ENCODE measurements around the gene ADGRA1. TPM values are rescaled to one million over a fixed set of nuclear protein-coding genes. Genes with fewer than 3 reads are reported as not detected.

The ADGRA1 gene
- total RNA-seq, 2 experiments from 2014 or later, result not detected

- Mint-ChIP-seq H3K4me3 (no peak overlapping the region), H3K27me3 (peaks cover 19% of the 10 kb centered on the region), H3K9me3 (no peaks in the 10 kb centered on the region), H3K36me3 (no peaks in the 10 kb centered on the region), H3K4me1 (ENCODE audit: low read depth) (peaks cover 11% of the 10 kb centered on the region), H3K27ac (no peak overlapping the region)
- intact Hi-C loops (cut with micrococcal nuclease), result no loop called here
- DNase-seq, result no peak
- ChIA-PET POLR2A (no interaction called here), CTCF (no interaction called here)
Measured at GRCh38 chr10:133126431-133127290, 38.9 kb downstream of the ADGRA1 start.

- ChIA-PET POLR2A (no interaction called here), CTCF (interaction anchor here (0.9 kb wide), 1 partner anchor 190 kb away, joined by 3 read pairs; no protein-coding TSS in a partner anchor)
- Mint-ChIP-seq H3K36me3 (no peaks in the 10 kb centered on the region), H3K4me3 (no peak overlapping the region), H3K4me1 (ENCODE audit: low read depth) (peaks cover 11% of the 10 kb centered on the region), H3K27ac (no peak overlapping the region), H3K9me3 (no peaks in the 10 kb centered on the region), H3K27me3 (peaks cover 19% of the 10 kb centered on the region)
- peak; percentile 65 for DNase-seq
- intact Hi-C loops (cut with micrococcal nuclease), result no loop called here
Measured at GRCh38 chr10:133127291-133128125, 39.8 kb downstream of the ADGRA1 start.

GRCh38 chr10:133128126-133129070 lies 40.7 kb downstream of the ADGRA1 start:
- ChIA-PET POLR2A (no interaction called here), CTCF (interaction anchor here (0.9 kb wide), 1 partner anchor 191 kb away, joined by 3 read pairs; no protein-coding TSS in a partner anchor)
- Mint-ChIP-seq H3K4me3 (no peak overlapping the region), H3K27ac (no peak overlapping the region), H3K4me1 (ENCODE audit: low read depth) (peaks cover 4% of the 10 kb centered on the region), H3K27me3 (peaks cover 14% of the 10 kb centered on the region), H3K9me3 (no peaks in the 10 kb centered on the region), H3K36me3 (no peaks in the 10 kb centered on the region)
- intact Hi-C loops (cut with micrococcal nuclease), result no loop called here
- no peak for DNase-seq

GRCh38 chr10:133129071-133129858 lies 41.5 kb downstream of the ADGRA1 start:
- CTCF ChIA-PET, result no interaction called here

GRCh38 chr10:133129859-133130495 lies 42.3 kb downstream of the ADGRA1 start:
- CTCF ChIA-PET, result no interaction called here
- Mint-ChIP-seq H3K36me3 (no peaks in the 10 kb centered on the region), H3K27me3 (peaks cover 9% of the 10 kb centered on the region), H3K4me3 (no peak overlapping the region), H3K27ac (no peak overlapping the region), H3K9me3 (no peaks in the 10 kb centered on the region), H3K4me1 (ENCODE audit: low read depth) (peaks cover 2% of the 10 kb centered on the region)
- POLR2A ChIA-PET, result no interaction called here
- intact Hi-C loops (cut with micrococcal nuclease), result no loop called here
- peak; percentile 2 for DNase-seq

More at GRCh38 chr10:133129071-133129858, 41.5 kb downstream of the ADGRA1 start:
- H3K4me3 Mint-ChIP-seq, result no peak overlapping the region
- DNase-seq, result no peak
- no peaks in the 10 kb centered on the region for H3K9me3 Mint-ChIP-seq
- intact Hi-C loops (cut with micrococcal nuclease), result no loop called here
- no peak overlapping the region for H3K27ac Mint-ChIP-seq
- peaks cover 4% of the 10 kb centered on the region for H3K4me1 Mint-ChIP-seq (ENCODE audit: low read depth)
- POLR2A ChIA-PET, result no interaction called here
- peaks cover 11% of the 10 kb centered on the region for H3K27me3 Mint-ChIP-seq
- H3K36me3 Mint-ChIP-seq, result no peaks in the 10 kb centered on the region

GRCh38 chr10:133130602-133131001 lies 42.9 kb downstream of the ADGRA1 start:
- intact Hi-C loops (cut with micrococcal nuclease), result no loop called here
- POLR2A ChIA-PET, result no interaction called here
- H3K9me3 Mint-ChIP-seq, result no peaks in the 10 kb centered on the region
- H3K27ac Mint-ChIP-seq, result no peak overlapping the region
- no peak overlapping the region for H3K4me3 Mint-ChIP-seq
- H3K4me1 Mint-ChIP-seq (ENCODE audit: low read depth), result no peaks in the 10 kb centered on the region
- H3K36me3 Mint-ChIP-seq, result no peaks in the 10 kb centered on the region
- peaks cover 6% of the 10 kb centered on the region for H3K27me3 Mint-ChIP-seq
- no peak for DNase-seq
- CTCF ChIA-PET, result no interaction called here

- POLR2A ChIA-PET, result no interaction called here
- H3K36me3 Mint-ChIP-seq, result no peaks in the 10 kb centered on the region
Measured at GRCh38 chr10:133131053-133131452, 43.3 kb downstream of the ADGRA1 start.

GRCh38 chr10:133131734-133132472 lies 44.2 kb downstream of the ADGRA1 start:
- DNase-seq, result peak; percentile 4
- H3K9me3 Mint-ChIP-seq, result no peaks in the 10 kb centered on the region
- H3K27ac Mint-ChIP-seq, result no peak overlapping the region
- no peaks in the 10 kb centered on the region for H3K27me3 Mint-ChIP-seq
- intact Hi-C loops (cut with micrococcal nuclease), result no loop called here
- POLR2A ChIA-PET, result no interaction called here
- no peaks in the 10 kb centered on the region for H3K36me3 Mint-ChIP-seq
- no peak overlapping the region for H3K4me3 Mint-ChIP-seq
- CTCF ChIA-PET, result no interaction called here
- H3K4me1 Mint-ChIP-seq (ENCODE audit: low read depth), result no peaks in the 10 kb centered on the region

More at GRCh38 chr10:133131053-133131452, 43.3 kb downstream of the ADGRA1 start:
- intact Hi-C loops (cut with micrococcal nuclease), result no loop called here
- H3K4me1 Mint-ChIP-seq (ENCODE audit: low read depth), result no peaks in the 10 kb centered on the region
- H3K4me3 Mint-ChIP-seq, result no peak overlapping the region
- H3K27me3 Mint-ChIP-seq, result peaks cover 1% of the 10 kb centered on the region
- H3K9me3 Mint-ChIP-seq, result no peaks in the 10 kb centered on the region
- CTCF ChIA-PET, result no interaction called here
- no peak overlapping the region for H3K27ac Mint-ChIP-seq
- DNase-seq, result peak; percentile 6

GRCh38 chr10:133132473-133133291 lies 45.0 kb downstream of the ADGRA1 start:
- Mint-ChIP-seq H3K27me3 (no peaks in the 10 kb centered on the region), H3K36me3 (no peaks in the 10 kb centered on the region), H3K4me3 (no peak overlapping the region), H3K9me3 (no peaks in the 10 kb centered on the region), H3K27ac (no peak overlapping the region), H3K4me1 (ENCODE audit: low read depth) (no peaks in the 10 kb centered on the region)
- POLR2A ChIA-PET, result no interaction called here
- peak; percentile 5 for DNase-seq
- CTCF ChIA-PET, result no interaction called here
- intact Hi-C loops (cut with micrococcal nuclease), result no loop called here

Data from activated CD4-positive, alpha-beta memory T cell treated with anti-CD3 and anti-CD28 coated beads for 36 hours (primary cell).